Loucy (cell line): ENCODE results near the gene TRIML2.

Experiments used
- H2AFZ ChIP-seq: fragments of 200-600 bp; sonication (generic); 2 replicates; pipeline ENCODE4 v1.6.0; 2016; ENCODE audit warnings: antibody characterized with exemption, mild to moderate bottlenecking, low read length, moderate library complexity
- H3F3A ChIP-seq: fragments of 200-600 bp; 2 replicates; pipeline ENCODE4 v1.6.0; 2016; ENCODE audit warnings: antibody characterized with exemption, low read depth, mild to moderate bottlenecking
- H3K27me3 ChIP-seq: fragments of 200-600 bp; sonication (generic); 2 replicates; pipeline ENCODE4 v1.6.1; 2014; ENCODE audit warnings: low read length, mild to moderate bottlenecking; ENCODE audit not compliant: insufficient read depth, poor library complexity, severe bottlenecking
- H3K36me3 ChIP-seq: fragments of 200-600 bp; sonication (generic); 2 replicates; pipeline ENCODE4 v1.6.1; 2016; ENCODE audit warnings: low read length; ENCODE audit not compliant: insufficient read depth
- H3K4me1 ChIP-seq: fragments of 200-600 bp; sonication (generic); 2 replicates; pipeline ENCODE4 v1.5.1; 2014; ENCODE audit warnings: low read length, mild to moderate bottlenecking; ENCODE audit not compliant: insufficient read depth, poor library complexity, severe bottlenecking
- H3K4me2 ChIP-seq: fragments of 200-600 bp; sonication (generic); 2 replicates; pipeline ENCODE4 v1.6.0; 2014; ENCODE audit warnings: antibody characterized with exemption, low read length, low read depth, mild to moderate bottlenecking; ENCODE audit not compliant: poor library complexity, severe bottlenecking
- H3K4me3 ChIP-seq: fragments of 200-600 bp; sonication (generic); 2 replicates; pipeline ENCODE4 v1.5.1; 2014; ENCODE audit warnings: low read length, mild to moderate bottlenecking, mixed read lengths; ENCODE audit not compliant: poor library complexity, severe bottlenecking
- H3K79me2 ChIP-seq: fragments of 200-600 bp; sonication (generic); 2 replicates; pipeline ENCODE4 v1.6.1; 2014; ENCODE audit warnings: low read length; ENCODE audit not compliant: insufficient read depth
- H3K9ac ChIP-seq: fragments of 200-600 bp; sonication (generic); 2 replicates; pipeline ENCODE4 v1.6.0; 2014; ENCODE audit warnings: mild to moderate bottlenecking, low read depth, low read length, moderate library complexity; ENCODE audit not compliant: poor library complexity, severe bottlenecking
- H3K9me2 ChIP-seq: fragments of 200-600 bp; sonication (generic); replicated peaks from 2 replicates; pipeline ENCODE4 v1.6.1; 2016; ENCODE audit warnings: low read depth, low read length, mixed read lengths
- H3K9me3 ChIP-seq: fragments of 200-600 bp; sonication (generic); 2 replicates; pipeline ENCODE4 v1.6.1; 2014; ENCODE audit warnings: mild to moderate bottlenecking, antibody characterized with exemption, low read length, low read depth; ENCODE audit not compliant: insufficient read depth
- H4K20me1 ChIP-seq: fragments of 200-600 bp; sonication (generic); 2 replicates; pipeline ENCODE4 v1.6.0; 2014; ENCODE audit warnings: antibody characterized with exemption, low read length, mild to moderate bottlenecking; ENCODE audit not compliant: insufficient read depth, poor library complexity, severe bottlenecking
- EZH2phosphoT487 ChIP-seq: fragments of 200-600 bp; IDR thresholded peaks from 2 replicates; pipeline ENCODE4 v1.6.1; 2018; ENCODE audit warnings: antibody characterized with exemption, mild to moderate bottlenecking, moderate library complexity, borderline replicate concordance
- TF ChIP-seq, protein P1 (sequence below): fragments of 200-600 bp; sonication (generic); conservative IDR thresholded peaks from 2 replicates; pipeline ENCODE4 v1.5.1; 2014; ENCODE audit warnings: mild to moderate bottlenecking, antibody characterized with exemption, low read length

Gene TRIML2

DNA sequence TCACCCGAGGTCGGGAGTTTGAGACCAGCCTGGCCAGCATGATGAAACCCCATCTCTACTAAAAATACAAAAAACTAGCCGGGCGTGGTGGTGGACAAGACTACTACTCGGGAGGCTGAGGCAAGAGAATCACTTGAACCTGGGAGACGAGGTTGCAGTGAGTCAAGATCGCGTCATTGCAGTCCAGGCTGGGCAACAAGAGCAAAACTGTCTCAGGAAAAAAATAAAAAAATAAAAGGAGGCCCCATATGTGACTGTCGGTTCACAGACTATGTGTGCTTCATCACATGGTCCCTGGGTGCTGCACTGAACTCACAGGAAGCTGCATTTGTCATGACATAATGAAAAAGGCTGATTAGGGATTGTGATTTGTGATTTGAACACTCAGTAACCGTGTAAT, 36.2 kb upstream of the TRIML2 start:
- Histone ChIP-seq H3K36me3 (no peaks in the 10 kb centered on the region), H3F3A (no peaks in the 10 kb centered on the region), H3K9me3 (peaks cover 19% of the 10 kb centered on the region; the same call in 1 of the 2 replicates), H4K20me1 (no peaks in the 10 kb centered on the region), H3K79me2 (no peaks in the 10 kb centered on the region), H3K4me2 (no peak overlapping the region), H3K4me1 (no peaks in the 10 kb centered on the region), H3K4me3 (no peak overlapping the region), H3K9ac (no peak overlapping the region), H3K27me3 (no peaks in the 10 kb centered on the region), H2AFZ (no peak overlapping the region), H3K9me2 (no peaks in the 10 kb centered on the region)
- TF ChIP-seq, protein P1, sequence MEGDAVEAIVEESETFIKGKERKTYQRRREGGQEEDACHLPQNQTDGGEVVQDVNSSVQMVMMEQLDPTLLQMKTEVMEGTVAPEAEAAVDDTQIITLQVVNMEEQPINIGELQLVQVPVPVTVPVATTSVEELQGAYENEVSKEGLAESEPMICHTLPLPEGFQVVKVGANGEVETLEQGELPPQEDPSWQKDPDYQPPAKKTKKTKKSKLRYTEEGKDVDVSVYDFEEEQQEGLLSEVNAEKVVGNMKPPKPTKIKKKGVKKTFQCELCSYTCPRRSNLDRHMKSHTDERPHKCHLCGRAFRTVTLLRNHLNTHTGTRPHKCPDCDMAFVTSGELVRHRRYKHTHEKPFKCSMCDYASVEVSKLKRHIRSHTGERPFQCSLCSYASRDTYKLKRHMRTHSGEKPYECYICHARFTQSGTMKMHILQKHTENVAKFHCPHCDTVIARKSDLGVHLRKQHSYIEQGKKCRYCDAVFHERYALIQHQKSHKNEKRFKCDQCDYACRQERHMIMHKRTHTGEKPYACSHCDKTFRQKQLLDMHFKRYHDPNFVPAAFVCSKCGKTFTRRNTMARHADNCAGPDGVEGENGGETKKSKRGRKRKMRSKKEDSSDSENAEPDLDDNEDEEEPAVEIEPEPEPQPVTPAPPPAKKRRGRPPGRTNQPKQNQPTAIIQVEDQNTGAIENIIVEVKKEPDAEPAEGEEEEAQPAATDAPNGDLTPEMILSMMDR = no peak
- no peak for TF ChIP-seq EZH2phosphoT487

DNA sequence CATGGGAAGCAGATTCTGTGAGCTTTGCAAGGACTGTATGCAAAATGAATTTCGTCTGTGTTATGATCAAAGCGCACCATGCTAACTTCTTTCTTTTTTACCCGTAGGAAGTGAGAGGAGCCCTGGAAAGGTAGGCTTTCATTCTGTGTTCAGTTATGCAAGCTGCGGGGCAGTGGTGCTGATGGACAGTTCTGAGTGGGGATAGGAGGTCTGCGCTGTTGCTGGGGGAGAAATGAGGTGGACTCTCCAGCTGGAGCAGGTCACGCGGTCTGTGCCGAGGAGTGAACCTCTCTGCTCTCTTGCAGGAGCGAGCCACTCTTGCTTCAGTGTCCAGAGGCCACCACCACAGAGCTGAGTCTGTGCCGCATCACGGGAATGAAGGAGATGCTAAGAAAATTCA, 34.3 kb upstream of the TRIML2 start:
- Histone ChIP-seq H3K79me2 (no peaks in the 10 kb centered on the region), H3K9me2 (no peaks in the 10 kb centered on the region), H4K20me1 (no peaks in the 10 kb centered on the region), H3K4me2 (no peak overlapping the region), H2AFZ (no peak overlapping the region), H3K9ac (no peak overlapping the region), H3K9me3 (peaks cover 16% of the 10 kb centered on the region; the same call in 1 of the 2 replicates), H3F3A (no peaks in the 10 kb centered on the region), H3K4me1 (no peaks in the 10 kb centered on the region), H3K27me3 (no peaks in the 10 kb centered on the region), H3K36me3 (no peaks in the 10 kb centered on the region), H3K4me3 (no peak overlapping the region)
- TF ChIP-seq, protein P1 = no peak
- no peak for TF ChIP-seq EZH2phosphoT487

DNA sequence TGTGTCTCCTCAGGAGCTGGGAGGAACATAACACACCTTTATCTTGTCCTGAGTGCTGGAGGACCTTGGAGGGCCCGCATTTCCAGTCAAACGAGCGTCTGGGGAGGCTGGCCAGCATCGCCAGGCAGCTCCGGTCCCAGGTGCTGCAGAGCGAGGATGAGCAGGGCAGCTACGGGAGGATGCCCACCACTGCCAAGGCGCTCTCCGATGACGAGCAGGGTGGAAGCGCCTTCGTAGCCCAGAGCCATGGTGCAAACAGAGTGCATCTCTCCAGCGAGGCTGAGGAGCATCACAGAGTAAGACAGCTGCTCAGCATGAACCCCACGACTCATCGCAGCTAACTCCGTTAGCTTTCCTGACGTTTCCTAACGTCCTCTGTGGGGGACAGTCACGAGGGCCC, 30.3 kb upstream of the TRIML2 start:
- Histone ChIP-seq H3F3A (no peaks in the 10 kb centered on the region), H3K4me1 (no peaks in the 10 kb centered on the region), H3K9ac (no peak overlapping the region), H3K9me2 (no peaks in the 10 kb centered on the region), H3K4me2 (no peak overlapping the region), H3K36me3 (no peaks in the 10 kb centered on the region), H3K9me3 (peaks cover 17% of the 10 kb centered on the region), H3K4me3 (no peak overlapping the region), H3K79me2 (no peaks in the 10 kb centered on the region), H4K20me1 (no peaks in the 10 kb centered on the region), H2AFZ (no peak overlapping the region), H3K27me3 (no peaks in the 10 kb centered on the region)
- no peak for TF ChIP-seq EZH2phosphoT487
- TF ChIP-seq, protein P1 = no peak
